Naive B cell (primary cell): ENCODE results near the gene DNTTIP2. TPM values are rescaled to one million over a fixed set of nuclear protein-coding genes. Genes with fewer than 3 reads are reported as not detected.
"Not testable (repeated sequence)": the region's sequence is repeated elsewhere in the genome, so short reads cannot be mapped to it uniquely, and the experiment has no call there.

Experiments
- ATAC-seq, 2 donors: fragments of 150-1000 bp; cut with Tn5 transposase; 2 replicates each; pipeline ENCODE4 v1.10.0; 2021; ENCODE audit warnings: low read depth in 2 of 2, mild to moderate bottlenecking in 2 of 2, moderate library complexity in 2 of 2
- DNase-seq: peaks from one replicate; pipeline ENCODE4 v3.0.0; 2022
- H3K27ac Mint-ChIP-seq, 6 donors: one replicate each; pipeline ENCODE4 v1.8.0; 2020 to 2022; ENCODE audit warnings: mild to moderate bottlenecking in 6 of 6, mixed read lengths in 6 of 6, moderate library complexity in 5 of 6, inconsistent platforms in 2 of 6
- H3K27me3 Mint-ChIP-seq, 3 donors: one replicate each; pipeline ENCODE4 v1.8.0; 2021 to 2022; ENCODE audit warnings: mixed read lengths in 3 of 3, mild to moderate bottlenecking in 1 of 3
- H3K36me3 Mint-ChIP-seq, 2 donors: one replicate each; pipeline ENCODE4 v1.8.0; 2020 to 2022; ENCODE audit warnings: mixed read lengths in 2 of 2, inconsistent platforms in 1 of 2, mild to moderate bottlenecking in 1 of 2
- H3K4me1 Mint-ChIP-seq, 3 donors: one replicate each; pipeline ENCODE4 v1.8.0; 2020 to 2022; ENCODE audit warnings: mixed read lengths in 3 of 3, inconsistent platforms in 1 of 3, mild to moderate bottlenecking in 1 of 3, moderate library complexity in 1 of 3
- H3K4me3 Mint-ChIP-seq, 8 donors: one replicate each; pipeline ENCODE4 v1.8.0; 2020 to 2022; ENCODE audit warnings: mild to moderate bottlenecking in 8 of 8, mixed read lengths in 8 of 8, moderate library complexity in 8 of 8, inconsistent platforms in 2 of 8
- H3K9me3 Mint-ChIP-seq, 7 donors: one replicate each; pipeline ENCODE4 v1.8.0; 2020 to 2022; ENCODE audit warnings: mixed read lengths in 7 of 7, mild to moderate bottlenecking in 5 of 7, inconsistent platforms in 2 of 7, moderate library complexity in 1 of 7
- polyA plus RNA-seq, 6 donors: library from polyadenylated mRNA; unstranded; fragments of 300-500 nt; fragmentation: Illumina TruSeq; gene quantifications; one replicate each; pipeline ENCODE4 v1.2.3, GENCODE V29; 2021; ENCODE audit warnings: low read depth in 6 of 6

The DNTTIP2 gene
- polyA plus RNA-seq, 6 donors from 2014 or later = 71.1 to 87.9 (median 83.6) TPM

- Mint-ChIP-seq H3K9me3 (no peaks in the 10 kb centered on the region), H3K27ac (peak overlapping the region in 2 of 6 donors; percentile 7 to 86), H3K27me3 (no peaks in the 10 kb centered on the region), H3K4me1 (peaks cover 17 to 23% (median 21%) of the 10 kb centered on the region in 3 donors), H3K36me3 (peaks cover 4 to 8% of the 10 kb centered on the region in 2 donors), H3K4me3 (peak overlapping the region; percentile 23 to 68 (median 44))
- peak; percentile 36 for DNase-seq
- peak; percentile 37 to 39 for ATAC-seq
These were observed 25.2 kb upstream of the DNTTIP2 start for GRCh38 chr1:93904228-93904627.

- peaks cover 4 to 8% of the 10 kb centered on the region in 2 donors for H3K36me3 Mint-ChIP-seq
- ATAC-seq = no peak
- no peak overlapping the region for H3K27ac Mint-ChIP-seq
- H3K9me3 Mint-ChIP-seq = no peaks in the 10 kb centered on the region
- H3K4me1 Mint-ChIP-seq = peaks cover 7 to 14% (median 14%) of the 10 kb centered on the region in 3 donors
- no peak overlapping the region for H3K4me3 Mint-ChIP-seq
- H3K27me3 Mint-ChIP-seq = no peaks in the 10 kb centered on the region
- no peak for DNase-seq
These were observed 21.9 kb upstream of the DNTTIP2 start for GRCh38 chr1:93900723-93901504.

- Mint-ChIP-seq H3K4me1 (peaks cover 7 to 14% (median 10%) of the 10 kb centered on the region in 3 donors), H3K27me3 (no peaks in the 10 kb centered on the region), H3K9me3 (no peaks in the 10 kb centered on the region), H3K27ac (no peak overlapping the region), H3K36me3 (peaks cover 4 to 8% of the 10 kb centered on the region in 2 donors), H3K4me3 (no peak overlapping the region)
- ATAC-seq = no peak
- DNase-seq = no peak
These were observed 20.7 kb upstream of the DNTTIP2 start for GRCh38 chr1:93899543-93900207.

- H3K9me3 Mint-ChIP-seq = no peaks in the 10 kb centered on the region
- DNase-seq = no peak
- ATAC-seq = no peak
- no peak overlapping the region for H3K27ac Mint-ChIP-seq
- no peaks in the 10 kb centered on the region for H3K36me3 Mint-ChIP-seq
- no peaks in the 10 kb centered on the region for H3K4me1 Mint-ChIP-seq
- no peak overlapping the region for H3K4me3 Mint-ChIP-seq
- no peaks in the 10 kb centered on the region for H3K27me3 Mint-ChIP-seq
These were observed 9.9 kb upstream of the DNTTIP2 start for GRCh38 chr1:93888900-93889299.

- Mint-ChIP-seq H3K4me1 (peaks cover 11 to 27% (median 15%) of the 10 kb centered on the region in 3 donors), H3K27me3 (no peaks in the 10 kb centered on the region), H3K4me3 (peak overlapping the region in 1 of 8 donors; percentile 18), H3K27ac (no peak overlapping the region), H3K9me3 (no peaks in the 10 kb centered on the region), H3K36me3 (no peaks in the 10 kb centered on the region)
- no peak for ATAC-seq
- no peak for DNase-seq
These were observed 3.3 kb upstream of the DNTTIP2 start for GRCh38 chr1:93882269-93882668.

GRCh38 chr1:93880731-93881130 lies 1.7 kb upstream of the DNTTIP2 start:
- peak overlapping the region in 1 of 6 donors; percentile 39 for H3K27ac Mint-ChIP-seq
- ATAC-seq (no peak), DNase-seq (no peak)
- no peaks in the 10 kb centered on the region for H3K9me3 Mint-ChIP-seq
- H3K4me3 Mint-ChIP-seq = peak overlapping the region in 5 of 8 donors; percentile 1 to 91 (median 32)
- H3K36me3 Mint-ChIP-seq = peaks cover 11 to 12% of the 10 kb centered on the region in 2 donors
- no peaks in the 10 kb centered on the region for H3K27me3 Mint-ChIP-seq
- H3K4me1 Mint-ChIP-seq = peaks cover 23 to 42% (median 27%) of the 10 kb centered on the region in 3 donors

GRCh38 chr1:93878501-93878888 lies 511 bp downstream of the DNTTIP2 start:
- ATAC-seq (peak; percentile 43 to 62), DNase-seq (peak; percentile 45)
- Mint-ChIP-seq H3K27me3 (no peaks in the 10 kb centered on the region), H3K36me3 (peaks cover 23 to 28% of the 10 kb centered on the region in 2 donors), H3K4me1 (peaks cover 33 to 45% (median 40%) of the 10 kb centered on the region in 3 donors), H3K4me3 (peak overlapping the region; percentile 91 to 100 (median 96)), H3K9me3 (no peaks in the 10 kb centered on the region), H3K27ac (peak overlapping the region; percentile 97 to 99 (median 98))

GRCh38 chr1:93877529-93877928 lies 1.5 kb downstream of the DNTTIP2 start:
- H3K4me3 Mint-ChIP-seq = peak overlapping the region; percentile 91 to 100 (median 96)
- peak overlapping the region in 5 of 6 donors; percentile 75 to 99 (median 99) for H3K27ac Mint-ChIP-seq
- no peak for DNase-seq
- peaks cover 33 to 45% (median 40%) of the 10 kb centered on the region in 3 donors for H3K4me1 Mint-ChIP-seq
- H3K36me3 Mint-ChIP-seq = peaks cover 23 to 28% of the 10 kb centered on the region in 2 donors
- no peak for ATAC-seq
- H3K27me3 Mint-ChIP-seq = no peaks in the 10 kb centered on the region
- H3K9me3 Mint-ChIP-seq = no peaks in the 10 kb centered on the region

GRCh38 chr1:93876244-93876643 lies 2.8 kb downstream of the DNTTIP2 start:
- no peak for ATAC-seq

GRCh38 chr1:93874025-93874651 lies 4.9 kb downstream of the DNTTIP2 start:
- ATAC-seq (peak in 1 of 2 donors; percentile 15), DNase-seq (peak; percentile 12)
- Mint-ChIP-seq H3K9me3 (no peaks in the 10 kb centered on the region), H3K36me3 (peaks cover 43 to 46% of the 10 kb centered on the region in 2 donors), H3K4me3 (peak overlapping the region in 1 of 8 donors; percentile 0), H3K27ac (peak overlapping the region in 3 of 6 donors; percentile 3 to 44 (median 25)), H3K27me3 (no peaks in the 10 kb centered on the region), H3K4me1 (peaks cover 27 to 37% (median 33%) of the 10 kb centered on the region in 3 donors)

More at GRCh38 chr1:93876244-93876643, 2.8 kb downstream of the DNTTIP2 start:
- Mint-ChIP-seq H3K4me3 (peak overlapping the region in 7 of 8 donors; percentile 29 to 97 (median 51)), H3K4me1 (peaks cover 33 to 45% (median 40%) of the 10 kb centered on the region in 3 donors), H3K36me3 (peaks cover 34 to 35% of the 10 kb centered on the region in 2 donors), H3K27ac (peak overlapping the region in 5 of 6 donors; percentile 34 to 98 (median 72)), H3K9me3 (no peaks in the 10 kb centered on the region), H3K27me3 (no peaks in the 10 kb centered on the region)
- no peak for DNase-seq

GRCh38 chr1:93871366-93871765 lies 7.6 kb downstream of the DNTTIP2 start:
- Mint-ChIP-seq H3K4me1 (peaks cover 10 to 16% (median 14%) of the 10 kb centered on the region in 3 donors), H3K27me3 (no peaks in the 10 kb centered on the region), H3K27ac (peak overlapping the region in 1 of 6 donors; percentile 42), H3K36me3 (peaks cover 40% of the 10 kb centered on the region in 2 donors), H3K4me3 (peak overlapping the region in 1 of 8 donors; percentile 2), H3K9me3 (no peaks in the 10 kb centered on the region)
- ATAC-seq = no peak
- no peak for DNase-seq

- Mint-ChIP-seq H3K27ac (no peak overlapping the region), H3K36me3 (peaks cover 29 to 34% of the 10 kb centered on the region in 2 donors), H3K4me3 (no peak overlapping the region), H3K9me3 (no peaks in the 10 kb centered on the region), H3K4me1 (peaks cover 4 to 8% (median 6%) of the 10 kb centered on the region in 3 donors), H3K27me3 (no peaks in the 10 kb centered on the region)
- DNase-seq = no peak
- no peak for ATAC-seq
These were observed 9.4 kb downstream of the DNTTIP2 start for GRCh38 chr1:93869653-93870052.

GRCh38 chr1:93868492-93868891 lies 10.5 kb downstream of the DNTTIP2 start:
- peaks cover 19 to 25% of the 10 kb centered on the region in 2 donors for H3K36me3 Mint-ChIP-seq

More at GRCh38 chr1:93868492-93868891, 10.5 kb downstream of the DNTTIP2 start:
- H3K9me3 Mint-ChIP-seq, H3K27me3 Mint-ChIP-seq, H3K4me3 Mint-ChIP-seq, ATAC-seq, DNase-seq, H3K4me1 Mint-ChIP-seq: not testable (repeated sequence)
- peak overlapping the region in 1 of 6 donors; percentile 57 for H3K27ac Mint-ChIP-seq
